ENCODE results near the gene MADCAM1.
"Not testable (repeated sequence)": the region's sequence is repeated elsewhere in the genome, so short reads cannot be mapped to it uniquely, and the experiment has no call there.

The MADCAM1 gene

GRCh38 chr19:496112-496665 is at the start of gene MADCAM1:
MADCAM1 (plus strand) TSS chr19:496486; CDS start chr19:496500, 14 bp downstream.
- no peak for DNase-seq

- DNase-seq = no peak
Measured at GRCh38 chr19:447064-447426, 49.2 kb upstream of the MADCAM1 start.

GRCh38 chr19:447816-448560 is 48.3 kb upstream of the MADCAM1 start:
- DNase-seq = no peak

- DNase-seq = no peak
Measured at GRCh38 chr19:449916-450315, 46.4 kb upstream of the MADCAM1 start.

- DNase-seq = not testable (repeated sequence)
Measured at GRCh38 chr19:450912-451481, 45.3 kb upstream of the MADCAM1 start.

GRCh38 chr19:452829-453228 is 43.5 kb upstream of the MADCAM1 start:
- no peak for DNase-seq

GRCh38 chr19:453606-454005 is 42.7 kb upstream of the MADCAM1 start:
- DNase-seq = no peak

- DNase-seq = no peak
Measured at GRCh38 chr19:455031-455705, 41.1 kb upstream of the MADCAM1 start.

- DNase-seq = no peak
Measured at GRCh38 chr19:455851-456546, 40.3 kb upstream of the MADCAM1 start.

- DNase-seq = no peak
Measured at GRCh38 chr19:456547-457110, 39.7 kb upstream of the MADCAM1 start.

GRCh38 chr19:457636-458035 is 38.6 kb upstream of the MADCAM1 start:
- DNase-seq = no peak

GRCh38 chr19:458091-459042 is 37.9 kb upstream of the MADCAM1 start:
- no peak for DNase-seq

- no peak for DNase-seq
Measured at GRCh38 chr19:459724-460511, 36.4 kb upstream of the MADCAM1 start.

GRCh38 chr19:460877-461720 is 35.2 kb upstream of the MADCAM1 start, which contains the start of gene SHC2:
SHC2 (minus strand) TSS chr19:461033; CDS start chr19:460996, 37 bp downstream.
- DNase-seq = no peak

- DNase-seq = no peak
Measured at GRCh38 chr19:461721-462551, 34.4 kb upstream of the MADCAM1 start.

- DNase-seq = no peak
Measured at GRCh38 chr19:463483-464207, 32.6 kb upstream of the MADCAM1 start.

- DNase-seq = no peak
Measured at GRCh38 chr19:464208-464545, 32.1 kb upstream of the MADCAM1 start.
